ENCODE data around the gene FOXL1.
"Not testable (repeated sequence)": the region's sequence is repeated elsewhere in the genome, so short reads cannot be mapped to it uniquely, and the experiment has no call there.

FOXL1 gene

DNA sequence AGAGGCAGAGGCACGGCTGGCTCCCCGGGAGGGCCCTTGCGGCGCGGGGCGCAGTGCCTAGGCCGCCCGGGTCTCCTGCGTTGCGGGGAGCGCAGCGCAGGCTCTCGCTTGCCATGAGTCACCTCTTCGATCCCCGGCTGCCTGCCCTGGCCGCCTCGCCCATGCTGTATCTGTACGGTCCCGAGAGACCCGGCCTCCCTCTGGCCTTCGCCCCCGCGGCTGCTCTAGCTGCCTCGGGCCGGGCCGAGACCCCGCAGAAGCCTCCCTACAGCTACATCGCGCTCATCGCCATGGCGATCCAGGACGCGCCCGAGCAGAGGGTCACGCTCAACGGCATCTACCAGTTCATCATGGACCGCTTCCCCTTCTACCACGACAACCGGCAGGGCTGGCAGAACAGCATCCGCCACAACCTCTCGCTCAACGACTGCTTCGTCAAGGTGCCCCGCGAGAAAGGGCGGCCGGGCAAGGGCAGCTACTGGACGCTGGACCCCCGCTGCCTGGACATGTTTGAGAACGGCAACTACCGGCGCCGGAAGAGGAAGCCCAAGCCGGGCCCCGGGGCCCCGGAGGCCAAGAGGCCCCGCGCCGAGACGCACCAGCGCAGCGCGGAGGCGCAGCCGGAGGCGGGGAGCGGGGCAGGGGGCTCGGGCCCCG is 390 bp downstream of the FOXL1 start:
- in situ Hi-C loops (cut with HindIII; ENCODE audit: low sequenced_read_pairs), result no loop called here

DNA sequence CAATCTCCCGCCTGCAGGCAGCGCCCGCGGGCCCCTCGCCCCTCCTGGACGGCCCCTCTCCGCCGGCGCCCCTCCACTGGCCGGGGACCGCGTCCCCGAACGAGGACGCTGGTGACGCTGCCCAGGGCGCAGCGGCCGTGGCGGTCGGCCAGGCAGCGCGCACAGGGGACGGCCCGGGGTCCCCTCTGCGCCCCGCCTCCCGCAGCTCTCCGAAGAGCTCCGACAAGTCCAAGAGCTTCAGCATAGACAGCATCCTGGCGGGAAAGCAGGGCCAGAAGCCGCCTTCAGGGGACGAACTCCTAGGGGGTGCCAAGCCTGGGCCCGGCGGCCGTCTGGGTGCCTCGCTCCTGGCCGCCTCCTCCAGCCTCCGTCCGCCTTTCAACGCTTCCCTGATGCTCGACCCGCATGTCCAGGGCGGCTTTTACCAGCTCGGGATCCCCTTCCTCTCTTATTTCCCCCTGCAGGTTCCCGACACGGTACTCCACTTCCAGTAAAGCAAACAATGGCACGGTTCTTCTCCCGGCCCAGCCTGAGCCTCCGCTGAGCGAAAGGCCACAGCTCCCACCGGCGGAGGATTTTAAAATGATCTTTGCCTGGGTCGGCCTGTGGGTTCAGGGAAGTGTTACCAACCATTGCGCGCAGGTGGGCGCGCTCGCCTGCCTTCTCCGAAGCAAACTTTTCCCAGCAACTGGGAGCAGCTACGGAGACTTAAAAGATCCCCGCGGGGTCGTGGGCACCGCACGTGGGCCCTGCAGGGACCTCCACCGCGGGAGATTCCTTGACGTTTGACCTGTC is 1.1 kb downstream of the FOXL1 start:
- in situ Hi-C loops (cut with HindIII; ENCODE audit: low sequenced_read_pairs), result no loop called here

DNA sequence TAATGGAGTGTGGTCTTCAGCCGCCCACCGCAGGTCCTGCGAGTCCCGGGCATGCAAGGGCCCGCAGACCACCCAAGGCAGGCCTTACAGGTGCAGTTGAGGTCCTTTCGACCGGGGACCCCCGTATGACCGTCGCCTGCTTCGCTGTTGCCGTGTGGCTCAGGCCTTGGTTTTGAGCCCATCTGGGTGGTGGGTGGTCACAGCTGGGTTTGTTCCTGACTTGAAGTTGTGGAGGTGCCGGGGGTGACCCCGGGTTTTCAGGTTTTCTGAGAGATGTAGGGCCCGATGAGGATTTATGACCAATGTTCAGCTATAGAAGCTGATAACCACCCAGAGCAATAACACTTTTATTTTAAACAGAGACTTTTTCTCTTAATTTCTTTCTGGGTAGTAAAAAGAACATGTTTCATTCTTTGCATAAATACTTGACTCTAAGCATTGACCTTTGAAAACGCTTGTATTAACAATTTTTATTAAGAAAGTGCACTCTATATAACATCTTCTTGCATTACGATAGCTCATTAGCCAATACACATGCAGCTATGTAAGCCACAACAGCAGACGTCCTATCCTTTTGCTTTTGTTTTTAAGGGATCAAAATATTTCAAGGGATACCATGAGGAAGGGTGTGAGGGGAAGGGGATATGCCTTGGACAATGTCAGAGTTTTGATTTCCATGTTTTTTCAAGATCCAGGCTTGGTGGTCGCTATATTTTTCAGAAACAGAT is 1.9 kb downstream of the FOXL1 start:
- in situ Hi-C loops (cut with HindIII; ENCODE audit: low sequenced_read_pairs), result no loop called here

DNA sequence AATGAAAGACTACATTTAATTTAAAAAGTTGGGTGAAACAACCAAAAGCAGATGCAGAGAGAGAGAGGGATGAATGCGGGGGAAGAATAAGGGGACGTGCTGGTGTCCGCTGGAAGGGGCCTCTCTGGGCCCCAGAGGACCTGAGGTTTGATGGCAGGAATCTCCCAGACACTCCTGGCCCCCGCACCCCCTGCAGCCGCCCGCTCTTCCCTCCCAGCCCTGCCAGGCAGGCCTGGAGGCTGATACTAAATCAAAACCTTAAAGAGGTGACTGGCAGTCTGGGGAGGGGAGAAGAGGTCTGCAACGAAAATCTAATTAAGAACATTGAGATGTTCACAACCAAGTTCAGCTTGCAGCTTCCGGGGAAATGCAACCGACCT is 2.4 kb downstream of the FOXL1 start:
- in situ Hi-C loops (cut with HindIII; ENCODE audit: low sequenced_read_pairs), result no loop called here

DNA sequence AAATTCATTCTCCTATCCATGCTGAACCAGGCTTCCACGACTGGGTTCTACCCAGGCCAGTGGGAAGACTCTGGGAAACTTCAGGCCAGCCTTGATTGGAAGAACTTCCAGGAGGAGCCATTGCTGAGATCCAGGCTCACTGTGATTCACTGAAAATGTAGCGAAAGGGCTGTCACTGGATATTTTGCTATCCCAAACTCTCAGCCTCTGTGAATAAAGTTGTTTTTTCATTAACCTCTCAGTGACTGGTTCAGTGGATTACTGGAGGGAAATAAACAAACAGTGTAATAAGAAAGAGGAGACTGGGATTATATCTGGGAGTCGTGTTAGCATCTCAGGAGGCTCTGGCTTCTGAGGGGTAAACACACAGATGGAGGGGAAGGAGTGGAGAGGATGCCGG is 3.1 kb downstream of the FOXL1 start:
- in situ Hi-C loops (cut with HindIII; ENCODE audit: low sequenced_read_pairs), result no loop called here

DNA sequence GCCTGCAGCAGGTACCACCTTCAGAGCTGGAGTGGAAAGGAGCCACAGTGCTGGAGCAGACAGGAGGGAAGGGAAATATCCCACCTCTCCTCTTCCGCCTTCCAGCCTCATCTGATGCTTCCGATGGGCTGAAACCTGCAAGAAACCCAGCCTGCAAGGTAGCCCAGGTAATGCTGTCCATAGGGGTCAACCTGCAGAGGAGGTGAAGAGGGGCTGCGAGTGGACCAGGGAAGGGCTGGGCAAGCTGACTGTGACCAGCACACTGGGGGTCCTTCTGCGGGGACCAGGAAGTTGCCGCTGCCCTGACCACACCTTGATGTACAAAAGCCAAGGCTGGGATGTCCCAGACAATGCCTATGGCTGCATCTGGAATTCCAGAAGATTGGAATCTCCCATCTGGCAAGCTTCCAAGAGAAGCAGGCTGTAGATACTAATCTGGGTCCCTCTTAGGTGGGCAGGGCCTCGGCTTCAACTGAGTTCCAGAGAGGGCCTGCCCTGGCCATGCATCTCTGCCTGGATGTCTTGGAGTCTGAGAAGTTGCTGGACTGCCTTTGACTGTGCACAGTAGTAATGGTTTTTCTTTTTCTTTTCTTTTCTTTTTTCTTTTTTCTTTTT is 5.8 kb downstream of the FOXL1 start:
- in situ Hi-C loops (cut with HindIII; ENCODE audit: low sequenced_read_pairs), result no loop called here

DNA sequence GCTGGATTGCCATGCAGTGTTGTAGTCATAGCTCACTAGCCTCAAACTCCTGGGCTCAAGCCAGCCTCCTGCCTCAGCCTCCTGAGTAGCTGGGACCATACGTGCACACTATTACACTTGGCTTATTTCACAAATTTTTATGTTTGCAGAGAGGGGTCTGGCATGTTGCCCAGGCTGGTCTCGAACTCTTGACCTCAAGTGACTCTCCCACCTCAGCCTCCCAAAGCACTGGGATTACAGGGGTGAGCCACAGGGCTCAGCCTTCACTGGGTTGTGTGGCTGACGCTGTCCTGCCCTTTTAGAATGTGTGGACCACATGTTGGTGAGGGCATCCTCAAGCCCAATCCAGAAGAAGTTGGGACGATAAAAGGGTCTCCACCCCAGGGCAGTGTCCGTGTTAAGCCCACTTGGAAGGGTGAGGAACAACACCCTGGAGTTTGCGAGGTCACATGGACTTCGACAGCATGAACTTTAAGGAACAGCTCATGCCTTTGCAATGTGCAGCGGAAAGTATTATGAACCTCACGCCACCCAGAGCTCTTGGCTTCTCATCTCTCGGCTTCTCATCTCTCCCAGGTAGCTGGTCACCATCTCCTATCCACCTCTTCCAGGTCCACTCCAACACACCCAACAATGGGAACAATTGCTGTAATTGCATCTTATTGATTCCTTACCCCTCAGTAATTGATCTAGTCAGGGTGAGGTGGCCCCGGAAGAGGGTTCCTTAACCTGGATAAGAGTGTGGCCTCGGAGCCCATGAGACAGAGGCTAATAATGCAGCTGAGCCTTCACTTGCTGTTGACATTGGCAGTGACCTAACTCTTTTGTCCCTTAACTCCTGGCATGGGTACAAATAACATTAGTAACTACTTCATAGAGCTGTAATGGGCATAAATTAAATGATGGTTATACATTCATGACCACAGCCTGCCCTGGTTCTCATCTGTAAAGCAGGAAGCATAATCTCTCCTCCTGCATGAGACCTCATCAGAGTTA is 6.7 kb downstream of the FOXL1 start:
- in situ Hi-C loops (cut with HindIII; ENCODE audit: low sequenced_read_pairs), result no loop called here

DNA sequence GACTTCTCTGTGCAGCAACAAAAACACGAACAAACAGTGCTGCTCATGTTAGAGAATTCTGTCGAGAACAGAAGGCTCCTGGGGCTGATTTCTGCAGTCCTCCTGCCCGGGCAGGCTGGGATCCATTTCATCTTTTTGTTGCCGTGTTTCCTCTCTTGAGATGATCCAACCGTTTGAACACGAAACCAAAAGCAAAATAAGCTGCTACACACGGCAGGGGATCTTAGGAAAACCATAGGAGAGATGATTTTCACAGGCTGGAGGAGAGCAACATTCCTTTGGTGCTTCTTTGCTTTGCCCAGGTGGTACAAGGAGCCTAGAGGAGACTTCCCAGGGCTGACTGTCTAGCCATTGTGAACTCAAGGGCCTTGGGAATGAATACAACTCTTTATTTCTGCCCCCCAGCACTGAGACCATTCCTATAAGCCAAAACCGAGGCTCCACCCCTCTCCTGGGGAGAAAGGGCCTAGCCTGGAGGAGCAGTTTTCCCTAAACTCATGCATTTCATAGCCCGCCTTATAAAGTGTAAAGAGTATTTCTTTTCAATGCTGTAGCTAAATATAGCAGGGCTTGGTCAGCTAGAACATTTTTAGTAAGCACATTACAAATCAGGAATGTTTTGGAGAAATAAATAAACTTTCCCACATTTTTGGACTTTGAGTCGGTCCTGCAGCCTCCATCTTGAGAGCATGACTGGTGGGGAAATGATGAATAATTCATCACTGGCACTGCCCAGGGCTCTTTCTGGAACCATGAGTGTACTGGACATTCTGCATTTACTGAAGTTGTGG is 7.7 kb downstream of the FOXL1 start:
- in situ Hi-C loops (cut with HindIII; ENCODE audit: low sequenced_read_pairs), result no loop called here

DNA sequence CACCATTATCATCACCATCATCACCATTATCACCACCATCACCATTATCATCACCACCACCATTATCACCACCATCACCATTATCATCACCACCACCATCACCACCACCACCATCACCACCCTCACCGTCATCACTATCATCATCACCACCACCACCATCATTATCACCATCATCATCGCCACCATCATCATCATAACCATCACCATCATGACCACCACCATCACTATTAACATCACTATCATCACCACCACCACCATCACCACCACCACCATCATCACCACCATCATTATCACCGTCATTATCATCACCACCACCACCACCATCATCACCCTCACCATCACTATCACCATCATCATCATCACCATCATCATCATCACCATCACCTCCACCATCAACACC is 9.1 kb downstream of the FOXL1 start:
- in situ Hi-C loops (cut with HindIII; ENCODE audit: low sequenced_read_pairs), result no loop called here

DNA sequence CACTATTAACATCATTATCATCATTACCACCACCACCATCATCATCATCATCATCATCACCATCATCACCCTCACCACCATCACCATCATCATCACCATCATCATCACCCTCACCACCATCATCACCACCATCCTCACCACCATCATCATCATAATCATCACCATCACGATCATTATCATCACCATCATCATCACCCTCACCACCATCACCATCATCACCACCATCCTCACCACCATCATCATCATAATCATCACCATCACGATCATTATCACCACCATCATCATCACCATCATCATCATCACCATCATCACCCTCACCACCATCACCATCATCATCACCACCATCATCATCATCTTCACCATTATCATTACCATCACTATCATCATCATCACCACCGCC is 9.6 kb downstream of the FOXL1 start:
- in situ Hi-C loops (cut with HindIII; ENCODE audit: low sequenced_read_pairs), result not testable (repeated sequence)

DNA sequence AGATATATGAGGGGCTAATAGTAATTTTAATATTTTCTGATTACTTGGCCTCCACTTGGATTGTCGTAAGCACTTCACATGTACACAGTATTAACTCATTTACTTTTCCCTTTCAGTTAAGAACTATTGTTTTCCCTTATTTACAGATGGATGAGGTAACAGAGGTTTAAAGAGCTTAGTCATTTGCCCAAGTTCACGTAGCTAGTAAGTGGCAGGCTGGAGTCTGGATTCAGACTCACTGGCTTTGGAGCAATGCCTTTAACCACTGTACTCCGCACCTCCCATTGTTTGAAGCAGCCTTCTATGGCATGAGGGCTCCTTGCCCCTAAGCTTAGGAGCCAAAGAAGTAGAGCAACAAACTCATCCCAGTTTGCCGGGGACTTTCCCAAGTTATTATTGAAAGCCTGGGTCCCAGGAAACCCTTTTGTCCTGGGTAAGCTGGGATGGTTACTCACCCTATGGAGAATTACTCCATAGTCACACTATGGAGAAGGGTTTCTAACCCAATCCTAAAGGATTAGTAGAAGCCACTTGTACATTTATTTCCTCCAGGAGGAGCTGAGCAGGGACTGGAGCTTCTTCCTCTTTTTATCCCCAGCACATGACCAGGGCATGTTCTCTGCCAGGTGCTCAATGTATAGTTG is 12.3 kb downstream of the FOXL1 start:
- in situ Hi-C loops (cut with HindIII; ENCODE audit: low sequenced_read_pairs), result no loop called here

DNA sequence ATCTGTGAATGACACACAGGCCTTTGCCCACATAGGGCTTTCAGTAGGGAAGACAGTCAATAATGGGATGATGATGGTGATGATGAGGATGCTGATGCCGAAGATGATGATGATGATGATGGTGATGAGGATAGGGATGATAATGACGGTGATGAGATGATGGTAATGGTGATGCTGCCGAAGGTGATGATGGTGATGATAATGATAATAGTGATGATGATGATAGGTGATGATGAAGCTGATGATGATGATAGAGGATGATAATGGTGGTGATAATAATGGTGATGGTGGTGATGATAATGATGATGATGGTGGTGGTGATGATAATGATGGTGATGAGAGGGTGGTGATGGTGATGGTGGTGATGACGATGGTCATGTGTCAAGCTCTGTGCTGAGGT is 12.9 kb downstream of the FOXL1 start:
- in situ Hi-C loops (cut with HindIII; ENCODE audit: low sequenced_read_pairs), result no loop called here

DNA sequence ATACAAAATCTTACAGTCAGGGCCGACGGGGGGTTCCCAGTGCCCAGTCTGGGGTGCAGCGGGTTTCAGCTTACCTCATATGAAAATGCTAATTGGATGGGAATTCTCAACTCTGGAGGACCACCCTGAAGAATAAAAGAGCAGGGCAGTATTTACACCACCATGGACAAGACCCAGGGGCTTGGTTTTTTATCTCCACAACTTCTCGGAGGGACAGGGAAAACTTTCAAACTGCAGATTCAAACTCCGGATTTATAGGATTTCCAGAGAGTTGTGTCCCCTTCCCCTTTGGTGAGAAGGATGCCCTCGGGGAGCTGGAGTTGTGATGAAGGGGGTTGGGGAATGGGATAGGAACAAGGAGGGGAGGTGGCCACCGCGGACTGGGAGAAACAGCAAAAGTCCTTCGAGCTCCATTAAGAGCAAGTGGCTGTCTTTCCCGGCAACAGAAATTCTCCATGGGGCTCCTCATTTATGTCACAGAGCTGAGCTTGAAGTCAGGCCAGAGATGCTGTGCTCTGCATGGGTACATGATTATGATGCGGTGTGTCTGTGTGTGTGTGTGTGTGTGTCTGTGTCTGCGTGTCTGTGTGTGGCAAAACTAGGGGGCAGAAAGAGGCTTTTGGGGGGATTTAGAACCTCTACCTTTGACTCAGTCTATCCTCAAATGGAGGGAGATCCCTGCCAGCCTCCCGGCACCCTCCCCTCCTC is 15.7 kb downstream of the FOXL1 start:
- in situ Hi-C loops (cut with HindIII; ENCODE audit: low sequenced_read_pairs), result no loop called here

DNA sequence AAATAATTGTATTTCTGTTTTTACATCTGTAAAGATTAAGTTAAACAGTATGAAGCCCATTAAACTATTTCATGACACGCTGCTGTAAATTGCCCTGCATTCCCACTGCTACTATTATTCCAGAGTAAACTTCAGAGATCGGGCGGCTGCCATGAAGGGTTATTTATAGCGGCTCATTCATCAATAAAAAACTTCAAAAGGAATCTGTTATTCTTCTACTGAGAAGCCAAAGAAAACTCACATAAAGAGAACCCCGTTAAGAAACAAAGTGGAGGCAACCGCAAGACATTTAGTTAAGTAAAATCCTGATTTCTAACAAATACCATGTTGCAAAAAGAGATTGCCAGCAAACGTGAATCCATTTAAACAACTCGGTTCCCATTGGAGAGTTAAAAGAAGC is 16.4 kb downstream of the FOXL1 start:
- in situ Hi-C loops (cut with HindIII; ENCODE audit: low sequenced_read_pairs), result no loop called here

DNA sequence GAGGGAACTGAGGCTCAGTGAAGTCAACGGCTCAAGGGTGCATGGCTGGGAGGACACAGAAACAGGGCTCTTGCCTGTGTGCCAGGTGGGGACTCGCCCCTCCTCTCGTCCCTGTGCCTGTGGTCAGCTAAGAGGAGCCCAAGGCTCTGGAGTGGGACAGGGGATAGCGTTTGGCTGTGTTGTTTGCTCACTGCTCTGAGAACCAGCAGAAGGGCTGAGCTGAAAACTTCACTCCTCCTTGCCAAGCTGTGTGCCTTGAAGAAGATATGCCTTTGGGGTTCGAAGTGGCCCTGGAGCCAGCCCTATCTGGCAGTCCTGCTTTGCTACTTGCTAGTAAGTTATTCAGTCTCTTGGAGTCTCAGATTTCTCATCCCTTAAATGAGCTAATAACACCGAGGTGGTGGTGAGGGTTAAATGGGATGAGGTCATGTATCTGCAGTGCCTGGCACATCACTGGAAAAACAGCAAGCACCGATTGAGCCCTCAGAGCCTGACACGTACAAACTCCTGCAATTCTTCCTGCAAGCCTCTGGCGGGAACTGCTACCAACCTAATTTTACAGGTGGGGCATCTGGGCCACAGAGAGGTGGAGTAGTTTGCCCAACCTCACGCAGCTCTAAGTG is 17.7 kb downstream of the FOXL1 start:
- in situ Hi-C loops (cut with HindIII; ENCODE audit: low sequenced_read_pairs), result no loop called here

DNA sequence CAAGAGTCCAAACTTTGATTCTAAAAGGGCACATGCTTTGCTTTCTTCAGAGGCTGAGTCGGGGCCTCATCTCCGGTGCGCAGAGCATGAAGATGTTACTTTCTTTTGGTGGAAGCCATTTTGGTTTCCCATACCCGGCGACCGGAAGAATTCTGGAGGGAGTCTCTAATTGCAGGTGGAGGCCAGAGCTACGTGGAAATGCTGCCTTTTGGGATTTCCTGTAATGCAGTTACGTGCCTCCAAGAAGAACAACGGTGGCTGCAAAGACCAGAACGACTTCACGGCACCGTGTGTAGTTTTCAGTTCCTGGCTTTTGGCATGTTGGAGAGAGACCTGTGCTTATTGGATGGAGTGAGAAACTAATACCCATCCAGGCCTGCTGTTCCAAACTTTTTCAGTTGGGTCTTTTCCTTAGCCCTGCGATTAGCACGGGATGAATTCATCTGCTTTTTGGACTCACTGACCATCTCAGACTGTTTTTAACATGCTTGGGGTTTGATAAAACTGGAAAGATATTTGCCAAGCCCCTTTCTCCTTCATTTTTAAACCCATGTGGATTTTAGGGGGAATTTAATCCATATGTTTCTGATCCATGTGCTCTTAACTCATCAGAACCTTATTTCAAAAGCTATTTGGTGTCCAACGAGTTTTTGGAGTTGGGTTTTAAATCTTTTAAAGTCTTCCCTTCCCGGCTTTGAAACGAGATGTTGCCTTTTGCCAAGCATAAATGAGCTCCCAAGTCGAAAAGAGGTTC is 19.0 kb downstream of the FOXL1 start:
- in situ Hi-C loops (cut with HindIII; ENCODE audit: low sequenced_read_pairs), result no loop called here

DNA sequence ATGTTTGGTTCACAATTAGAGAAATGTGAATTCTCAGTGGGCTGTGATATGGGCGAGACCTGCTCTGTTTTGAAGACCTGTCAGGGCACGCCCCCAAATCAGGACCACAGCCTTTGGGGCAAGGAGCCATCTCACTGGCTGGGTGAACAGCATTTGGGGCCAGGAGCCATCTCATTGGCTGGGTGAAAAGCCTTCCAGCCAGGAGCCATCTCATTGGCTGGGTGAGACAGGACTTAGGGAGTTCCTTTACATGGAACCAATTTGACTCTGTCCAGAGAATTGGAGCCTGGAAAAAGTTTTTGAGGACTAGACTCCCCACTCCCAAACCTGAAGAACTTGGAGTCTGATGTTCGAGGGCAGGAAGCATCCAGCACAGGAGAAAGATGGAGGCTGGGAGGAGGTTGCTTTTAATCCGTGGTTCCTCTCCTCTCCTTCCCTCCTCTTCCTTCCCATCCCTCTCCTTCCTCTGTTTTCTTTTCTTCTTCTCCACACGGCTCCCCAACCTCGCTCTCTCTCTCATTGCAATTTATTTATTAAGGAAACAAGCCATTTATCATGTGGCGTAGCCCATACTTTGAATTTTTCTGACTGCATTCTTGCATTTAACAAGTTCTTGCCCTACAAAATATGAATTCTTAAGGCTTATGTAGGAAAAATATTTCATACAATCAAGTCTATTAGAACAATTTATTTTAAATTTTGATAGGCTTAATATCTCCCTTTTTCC is 19.7 kb downstream of the FOXL1 start:
- in situ Hi-C loops (cut with HindIII; ENCODE audit: low sequenced_read_pairs), result no loop called here
